Prostate gland (tissue), 2 donors: ENCODE measurements around the gene SMYD3.

Experiments
- CTCF ChIP-seq, 4 experiments: fragments of 200-600 bp in 2 of 4; fragments of 450-650 bp in 2 of 4; sonication (generic) in 2 of 4; IDR thresholded peaks; 1 replicate in 3 of 4; 2 replicates in 1 of 4; pipeline ENCODE4 v1.5.1; 2016 to 2019; ENCODE audit warnings: antibody characterized with exemption in 4 of 4, mild to moderate bottlenecking in 2 of 4, moderate library complexity in 2 of 4
- POLR2A ChIP-seq: fragments of 450-650 bp; IDR thresholded peaks from one replicate; pipeline ENCODE4 v1.6.1; 2016; ENCODE audit warnings: antibody characterized with exemption, mild to moderate bottlenecking
- POLR2AphosphoS5 ChIP-seq: sonication (generic); formaldehyde crosslinking; IDR thresholded peaks from one replicate; pipeline ENCODE4 v1.6.1; 2017; ENCODE audit warnings: antibody characterized with exemption

GRCh38 chr1:245779797-245780755 is 727.0 kb downstream of the SMYD3 start:
- TF ChIP-seq CTCF (IDR thresholded peaks at IDR 0.05) (no peak), POLR2A (no peak), POLR2AphosphoS5 (no peak)
